Neural crest cell (in vitro differentiated cells): ENCODE measurements around the gene GPD2. TPM values are rescaled to one million over a fixed set of nuclear protein-coding genes. Genes with fewer than 3 reads are reported as not detected.
"Not testable (repeated sequence)": the region's sequence is repeated elsewhere in the genome, so short reads cannot be mapped to it uniquely, and the experiment has no call there.

Experiments used
- DNase-seq: peaks from one replicate; pipeline ENCODE4 v3.0.0; 2021; ENCODE audit warnings: low read depth, mixed read lengths, low spot score
- H3K27ac Mint-ChIP-seq: one replicate; pipeline ENCODE4 v1.8.0; 2021; ENCODE audit warnings: mild to moderate bottlenecking, mixed read lengths; ENCODE audit not compliant: unreplicated experiment
- H3K27me3 Mint-ChIP-seq: 2 replicates; pipeline ENCODE4 v1.8.0; 2021; ENCODE audit warnings: low read depth, mild to moderate bottlenecking, mixed read lengths
- H3K36me3 Mint-ChIP-seq: 2 replicates; pipeline ENCODE4 v1.8.0; 2021; ENCODE audit warnings: low read depth, mild to moderate bottlenecking, mixed read lengths
- H3K4me1 Mint-ChIP-seq: 2 replicates; pipeline ENCODE4 v1.8.0; 2021; ENCODE audit warnings: mixed read lengths
- H3K4me3 Mint-ChIP-seq: one replicate; pipeline ENCODE4 v1.8.0; 2021; ENCODE audit warnings: mild to moderate bottlenecking, mixed read lengths
- H3K9me3 Mint-ChIP-seq: 2 replicates; pipeline ENCODE4 v1.8.0; 2021; ENCODE audit warnings: mixed read lengths
- CTCF ChIP-seq: fragments of 200-600 bp; sonication (generic); conservative IDR thresholded peaks from 2 replicates; pipeline ENCODE4 v1.5.0; 2021; ENCODE audit warnings: antibody characterized with exemption, mild to moderate bottlenecking
- total RNA-seq: library from RNA; stranded (reverse); gene quantifications from 2 replicates; pipeline ENCODE4 v1.2.1, GENCODE V29; 2021

Gene GPD2
- total RNA-seq, 1 donor from 2014 or later: 54.4 TPM

- no peaks in the 10 kb centered on the region for H3K27me3 Mint-ChIP-seq
- peaks cover 6% of the 10 kb centered on the region for H3K9me3 Mint-ChIP-seq
- no peak for DNase-seq
- H3K4me1 Mint-ChIP-seq: no peaks in the 10 kb centered on the region
- no peak overlapping the region for H3K27ac Mint-ChIP-seq
- TF ChIP-seq CTCF: no peak
- no peak overlapping the region for H3K4me3 Mint-ChIP-seq
- H3K36me3 Mint-ChIP-seq: peaks cover 28% of the 10 kb centered on the region
Observed at GRCh38 chr2:156518138-156518537, 82.0 kb downstream of the GPD2 start.

GRCh38 chr2:156522864-156523440 lies 86.8 kb downstream of the GPD2 start:
- TF ChIP-seq CTCF: no peak
- no peaks in the 10 kb centered on the region for H3K27me3 Mint-ChIP-seq
- no peak overlapping the region for H3K4me3 Mint-ChIP-seq
- peaks cover 25% of the 10 kb centered on the region for H3K36me3 Mint-ChIP-seq
- no peak for DNase-seq
- H3K27ac Mint-ChIP-seq: no peak overlapping the region
- no peaks in the 10 kb centered on the region for H3K4me1 Mint-ChIP-seq
- peaks cover 6% of the 10 kb centered on the region for H3K9me3 Mint-ChIP-seq

- no peak for TF ChIP-seq CTCF
- DNase-seq: no peak
- Mint-ChIP-seq H3K27me3 (no peaks in the 10 kb centered on the region), H3K9me3 (no peaks in the 10 kb centered on the region), H3K36me3 (peaks cover 11% of the 10 kb centered on the region), H3K4me3 (no peak overlapping the region), H3K27ac (no peak overlapping the region), H3K4me1 (no peaks in the 10 kb centered on the region)
Observed at GRCh38 chr2:156526950-156527636, 90.9 kb downstream of the GPD2 start.

GRCh38 chr2:156528583-156528982 lies 92.4 kb downstream of the GPD2 start:
- not testable (repeated sequence) for H3K9me3 Mint-ChIP-seq, H3K27ac Mint-ChIP-seq, H3K27me3 Mint-ChIP-seq, DNase-seq, H3K4me3 Mint-ChIP-seq, H3K4me1 Mint-ChIP-seq
- H3K36me3 Mint-ChIP-seq: peaks cover 12% of the 10 kb centered on the region

- Mint-ChIP-seq H3K4me3 (no peak overlapping the region), H3K9me3 (peaks cover 7% of the 10 kb centered on the region), H3K27ac (no peak overlapping the region), H3K36me3 (peaks cover 15% of the 10 kb centered on the region), H3K4me1 (peaks cover 4% of the 10 kb centered on the region), H3K27me3 (no peaks in the 10 kb centered on the region)
- no peak for DNase-seq
- no peak for TF ChIP-seq CTCF
Observed at GRCh38 chr2:156532989-156533388, 96.8 kb downstream of the GPD2 start.

- Mint-ChIP-seq H3K36me3 (peaks cover 15% of the 10 kb centered on the region), H3K27me3 (no peaks in the 10 kb centered on the region), H3K27ac (no peak overlapping the region), H3K4me3 (no peak overlapping the region), H3K4me1 (peaks cover 10% of the 10 kb centered on the region), H3K9me3 (peaks cover 7% of the 10 kb centered on the region)
- DNase-seq: no peak
- no peak for TF ChIP-seq CTCF
Observed at GRCh38 chr2:156536534-156536933, 100.4 kb downstream of the GPD2 start.
